C4-2B (cell line): ENCODE measurements around the gene SHROOM2.

Experiments
- H3K27ac ChIP-seq: fragments of 450-650 bp; 2 replicates; pipeline ENCODE4 v1.5.1; 2017
- ZFX ChIP-seq: fragments of 450-650 bp; IDR thresholded peaks from 2 replicates; pipeline ENCODE4 v1.6.1; 2017
- TF ChIP-seq, protein P1 (sequence below): fragments of 450-650 bp; conservative IDR thresholded peaks from 2 replicates; pipeline ENCODE4 v1.5.1; 2017; ENCODE audit warnings: mild to moderate bottlenecking

The SHROOM2 gene

DNA sequence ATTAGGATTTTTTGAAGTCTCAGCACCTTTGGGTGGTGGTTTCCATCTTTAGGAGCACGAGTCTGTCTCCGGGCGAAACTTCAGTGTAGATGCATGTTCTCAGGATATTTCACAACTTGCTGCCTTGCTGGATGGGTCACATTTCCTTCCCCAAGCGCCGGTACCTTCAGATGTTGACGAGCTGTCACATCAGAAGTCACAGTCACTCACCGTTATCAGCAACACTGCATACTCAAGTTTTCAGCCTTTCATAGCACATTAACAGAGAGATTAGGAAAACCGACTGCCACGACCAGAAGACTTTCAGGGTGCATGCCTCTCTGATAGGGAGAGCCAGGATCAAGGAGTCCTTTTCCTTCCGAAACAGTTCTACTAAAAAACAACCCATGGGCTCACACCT, 77.8 kb downstream of the SHROOM2 start:
- H3K27ac ChIP-seq: no peak overlapping the region
- TF ChIP-seq, protein P1, sequence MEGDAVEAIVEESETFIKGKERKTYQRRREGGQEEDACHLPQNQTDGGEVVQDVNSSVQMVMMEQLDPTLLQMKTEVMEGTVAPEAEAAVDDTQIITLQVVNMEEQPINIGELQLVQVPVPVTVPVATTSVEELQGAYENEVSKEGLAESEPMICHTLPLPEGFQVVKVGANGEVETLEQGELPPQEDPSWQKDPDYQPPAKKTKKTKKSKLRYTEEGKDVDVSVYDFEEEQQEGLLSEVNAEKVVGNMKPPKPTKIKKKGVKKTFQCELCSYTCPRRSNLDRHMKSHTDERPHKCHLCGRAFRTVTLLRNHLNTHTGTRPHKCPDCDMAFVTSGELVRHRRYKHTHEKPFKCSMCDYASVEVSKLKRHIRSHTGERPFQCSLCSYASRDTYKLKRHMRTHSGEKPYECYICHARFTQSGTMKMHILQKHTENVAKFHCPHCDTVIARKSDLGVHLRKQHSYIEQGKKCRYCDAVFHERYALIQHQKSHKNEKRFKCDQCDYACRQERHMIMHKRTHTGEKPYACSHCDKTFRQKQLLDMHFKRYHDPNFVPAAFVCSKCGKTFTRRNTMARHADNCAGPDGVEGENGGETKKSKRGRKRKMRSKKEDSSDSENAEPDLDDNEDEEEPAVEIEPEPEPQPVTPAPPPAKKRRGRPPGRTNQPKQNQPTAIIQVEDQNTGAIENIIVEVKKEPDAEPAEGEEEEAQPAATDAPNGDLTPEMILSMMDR: no peak
- TF ChIP-seq ZFX: no peak

DNA sequence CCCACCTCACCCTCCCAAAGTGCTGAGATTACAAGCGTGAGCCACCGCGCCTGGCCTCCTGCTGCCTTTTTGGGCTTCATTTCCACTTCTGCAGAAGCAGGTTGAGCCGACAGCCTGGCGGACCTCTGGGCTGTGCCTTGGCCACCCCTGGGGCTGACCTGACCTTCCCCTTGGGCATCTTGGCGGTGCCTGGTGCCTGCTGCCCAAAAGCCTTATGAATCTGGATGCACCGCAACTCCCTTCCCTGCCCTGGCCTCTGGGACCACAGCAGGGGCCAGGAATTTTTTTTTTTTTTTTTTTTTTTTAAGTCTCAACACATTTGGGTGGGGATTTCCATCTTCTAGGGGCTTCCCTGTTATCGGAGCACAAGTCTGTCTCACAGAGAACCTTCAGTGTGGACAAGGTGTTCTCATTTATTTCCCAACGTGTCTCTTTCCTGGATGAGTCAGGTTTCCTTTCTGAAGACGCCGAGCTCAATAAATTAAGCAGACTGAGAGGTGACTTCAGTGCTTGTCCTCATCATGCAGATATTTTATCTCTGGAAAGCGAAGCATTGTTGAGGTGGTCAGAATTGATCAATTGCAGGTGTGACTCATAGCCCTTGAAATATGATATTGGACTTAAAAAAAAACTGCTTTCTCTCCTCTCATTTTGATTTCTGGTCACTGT, 79.7 kb downstream of the SHROOM2 start:
- TF ChIP-seq, protein P1: no peak
- no peak for TF ChIP-seq ZFX
- H3K27ac ChIP-seq: no peak overlapping the region

DNA sequence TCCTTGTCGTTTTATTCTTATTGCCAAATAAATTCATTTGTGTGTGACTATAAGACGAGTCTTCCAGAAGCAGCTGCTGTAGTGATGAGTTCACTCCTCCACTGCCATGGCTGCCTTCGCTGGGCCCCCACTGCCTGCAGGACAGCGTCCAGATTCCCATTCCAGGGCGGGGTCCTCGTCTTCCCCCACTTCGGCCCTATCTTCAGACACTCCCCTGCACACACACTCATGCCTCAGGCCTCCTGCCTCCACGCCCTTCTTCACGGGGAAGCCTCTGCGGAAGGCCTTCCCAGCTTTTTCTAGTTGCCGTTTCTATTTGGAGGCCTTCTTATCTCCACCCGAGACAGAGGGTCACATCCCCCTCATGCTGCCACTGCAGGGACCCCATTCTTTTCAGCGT, 80.4 kb downstream of the SHROOM2 start:
- H3K27ac ChIP-seq: no peak overlapping the region
- TF ChIP-seq, protein P1: no peak
- TF ChIP-seq ZFX: no peak

GRCh38 chrX:9867226-9867625, 81.0 kb downstream of the SHROOM2 start:
- no peak overlapping the region for H3K27ac ChIP-seq
- no peak for TF ChIP-seq ZFX
- TF ChIP-seq, protein P1: no peak

DNA sequence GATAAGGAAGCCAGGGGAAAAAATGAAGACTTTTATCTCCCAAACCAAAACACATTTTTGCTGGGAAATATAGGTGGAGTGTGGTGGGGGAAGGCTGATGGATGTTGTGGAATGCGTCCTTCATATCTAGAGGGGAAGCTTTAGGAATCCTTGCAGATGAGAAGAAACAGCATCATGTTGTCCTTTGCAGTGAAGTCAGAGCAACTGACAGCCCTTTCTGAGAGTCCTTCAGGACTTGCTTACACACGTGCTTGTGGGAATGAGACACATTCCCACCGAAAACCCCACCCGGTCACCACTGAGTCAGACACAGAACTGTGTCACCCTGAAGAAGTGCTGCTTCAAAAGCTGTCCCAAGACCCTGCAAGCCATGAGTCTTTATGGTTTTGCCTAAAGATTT, 81.5 kb downstream of the SHROOM2 start:
- TF ChIP-seq ZFX: no peak
- TF ChIP-seq, protein P1: no peak
- H3K27ac ChIP-seq: no peak overlapping the region

DNA sequence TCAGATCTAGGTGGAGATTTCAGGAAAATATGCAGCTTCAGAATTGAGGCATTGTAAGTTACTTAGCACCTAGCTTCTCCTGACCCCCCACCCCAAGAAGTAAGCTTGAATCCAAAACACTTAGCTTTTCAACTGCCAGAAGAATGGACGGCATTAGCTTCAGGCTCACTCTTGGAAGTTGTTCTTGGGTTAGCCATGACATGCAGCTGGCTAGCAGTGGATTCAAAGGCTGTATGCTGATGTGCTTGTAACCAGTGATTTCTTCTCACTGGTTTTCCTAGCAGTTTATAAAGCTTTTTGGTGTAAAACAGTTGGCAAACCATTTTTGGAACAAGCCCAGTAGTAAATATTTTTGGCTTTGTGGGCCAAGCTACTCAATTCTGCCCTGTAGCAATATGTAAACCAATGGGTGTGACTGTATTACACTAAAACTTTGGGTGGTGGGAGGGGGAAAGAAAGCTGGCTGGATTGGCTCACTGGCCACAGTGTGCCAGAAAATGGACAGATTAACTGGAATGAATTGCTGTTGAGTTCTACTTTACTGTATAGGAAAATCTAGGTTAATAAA, 85.6 kb downstream of the SHROOM2 start:
- no peak for TF ChIP-seq ZFX
- TF ChIP-seq, protein P1: no peak
- no peak overlapping the region for H3K27ac ChIP-seq

GRCh38 chrX:9873360-9873759, 87.1 kb downstream of the SHROOM2 start:
- TF ChIP-seq, protein P1: no peak
- TF ChIP-seq ZFX: no peak
- no peak overlapping the region for H3K27ac ChIP-seq
